NCI-H1417 treated with DMSO at 0.1 percent for 48 hours (cell line): ENCODE data around the gene MTTP.

Source experiments
- DNase-seq: peaks from one replicate; lab custom pipeline; 2025; lab: John Stamatoyannopoulos, UW

Gene MTTP

DNA sequence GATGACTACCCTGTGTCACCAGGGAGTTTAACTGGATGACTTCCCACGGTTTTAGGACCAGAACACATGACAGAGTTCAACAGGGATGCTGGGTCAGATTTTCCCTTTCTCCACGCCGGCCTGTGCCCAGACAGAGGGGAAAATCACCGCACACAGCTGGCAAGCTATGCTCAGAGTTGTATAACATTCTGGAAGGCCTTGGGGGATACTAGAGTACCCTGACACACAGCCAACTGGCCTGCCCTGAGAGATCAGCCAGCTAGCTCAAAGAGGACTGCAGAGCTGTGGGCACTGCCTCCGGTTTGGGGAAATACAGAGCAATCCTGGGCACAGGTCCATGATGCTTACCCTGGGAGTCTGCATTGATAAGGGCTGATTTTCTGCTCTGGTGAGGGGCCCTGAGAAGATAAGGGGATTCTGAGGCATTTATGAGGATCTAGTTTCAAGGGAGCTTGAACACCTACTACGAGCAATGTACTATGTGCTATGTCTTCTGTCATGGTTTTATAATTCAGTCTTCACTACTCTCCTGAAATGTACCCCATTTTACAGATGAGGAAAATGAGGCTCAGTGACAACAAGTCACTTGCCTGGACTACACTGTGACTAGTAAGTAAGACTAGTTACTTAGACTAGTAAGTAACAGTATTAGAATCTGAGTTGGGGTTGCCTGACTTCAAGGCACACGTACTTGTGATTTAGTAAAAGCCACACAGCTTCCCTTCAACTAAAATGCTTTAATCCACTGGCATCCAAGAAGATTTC is 68.3 kb downstream of the MTTP start:
- no peak for DNase-seq

GRCh38 chr4:99644453-99644852 is 69.8 kb downstream of the MTTP start:
- no peak for DNase-seq

- DNase-seq = no peak
Observed at GRCh38 chr4:99645036-99645435, 70.4 kb downstream of the MTTP start.

- no peak for DNase-seq
Observed at GRCh38 chr4:99645638-99646037, 71.0 kb downstream of the MTTP start.

DNA sequence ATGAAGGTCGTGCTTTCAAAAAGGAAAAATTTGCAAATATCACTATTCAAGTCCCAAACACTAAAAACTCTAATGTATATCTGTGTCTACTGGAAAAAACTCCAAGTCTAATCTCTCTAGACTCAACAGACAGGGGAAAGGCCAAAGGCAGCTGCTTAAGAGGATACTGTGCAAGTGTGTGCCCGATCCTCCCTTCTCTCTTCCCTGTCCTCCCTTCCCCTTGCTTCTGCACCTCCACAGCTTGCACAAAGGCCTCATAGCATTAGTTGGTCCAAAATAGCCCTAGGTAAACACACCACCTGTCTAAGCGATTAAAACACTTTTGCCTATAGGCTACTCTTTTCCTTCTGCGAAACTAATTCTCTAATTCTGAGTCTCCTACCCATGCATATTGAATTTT is 72.4 kb downstream of the MTTP start:
- no peak for DNase-seq

DNA sequence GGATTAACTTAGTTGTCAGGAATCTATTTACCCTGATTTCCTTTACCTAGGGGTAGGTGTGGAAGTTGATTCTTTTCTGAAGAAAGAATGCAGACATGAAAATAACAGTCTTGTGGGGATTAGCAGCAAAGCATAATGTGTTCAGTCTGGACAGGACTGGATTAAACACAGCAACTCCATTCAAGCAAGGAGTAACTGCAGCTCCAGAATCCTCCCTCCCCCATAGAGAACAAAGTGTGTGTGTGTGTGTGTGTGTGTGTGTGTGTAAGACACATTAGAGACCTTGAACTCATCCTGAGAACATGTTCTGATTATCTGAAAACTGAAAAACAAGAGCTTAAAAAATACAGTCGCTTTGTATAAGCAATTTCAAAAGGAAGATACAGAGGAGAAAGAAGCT is 73.7 kb downstream of the MTTP start:
- no peak for DNase-seq

DNA sequence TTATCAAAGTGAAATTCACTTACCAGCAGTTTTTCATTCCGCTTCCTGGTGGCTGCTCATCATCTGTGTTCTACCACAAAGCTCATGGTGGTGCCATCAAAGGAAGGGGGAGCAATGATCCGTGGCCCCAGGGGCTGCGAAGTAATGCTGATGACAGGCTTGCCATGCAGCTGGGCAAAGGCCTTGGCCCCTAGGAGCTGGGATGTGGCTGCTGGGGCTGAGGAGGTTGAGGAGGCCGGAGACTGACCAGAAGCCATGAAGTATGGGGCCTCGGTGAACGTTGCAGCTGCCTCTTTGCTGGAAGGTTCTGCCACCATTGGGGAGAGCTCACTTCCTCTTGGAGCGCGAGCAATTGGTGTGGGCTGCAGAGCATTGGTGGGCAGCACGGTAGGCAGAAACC is 74.6 kb downstream of the MTTP start:
- DNase-seq = no peak

DNA sequence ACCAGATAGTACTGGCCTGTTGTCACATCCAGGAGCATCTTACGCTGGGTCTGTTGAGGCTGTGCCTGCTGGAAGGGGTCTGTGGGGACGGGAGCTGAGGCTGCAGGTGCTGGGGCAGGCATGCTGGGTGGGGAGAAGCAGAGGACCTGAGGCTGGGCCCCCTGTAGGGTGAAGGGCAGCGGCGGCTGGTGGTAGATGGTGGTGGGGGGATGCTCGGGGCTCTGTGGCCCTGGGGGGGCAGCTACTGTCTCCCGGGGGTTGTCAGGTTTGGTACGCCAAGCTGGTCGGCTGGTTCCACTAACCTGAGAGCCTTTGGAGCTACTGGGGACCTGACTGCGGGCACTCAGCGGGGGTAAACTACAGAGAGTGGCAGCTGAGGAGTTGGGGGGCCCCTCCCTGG is 75.2 kb downstream of the MTTP start:
- no peak for DNase-seq

DNA sequence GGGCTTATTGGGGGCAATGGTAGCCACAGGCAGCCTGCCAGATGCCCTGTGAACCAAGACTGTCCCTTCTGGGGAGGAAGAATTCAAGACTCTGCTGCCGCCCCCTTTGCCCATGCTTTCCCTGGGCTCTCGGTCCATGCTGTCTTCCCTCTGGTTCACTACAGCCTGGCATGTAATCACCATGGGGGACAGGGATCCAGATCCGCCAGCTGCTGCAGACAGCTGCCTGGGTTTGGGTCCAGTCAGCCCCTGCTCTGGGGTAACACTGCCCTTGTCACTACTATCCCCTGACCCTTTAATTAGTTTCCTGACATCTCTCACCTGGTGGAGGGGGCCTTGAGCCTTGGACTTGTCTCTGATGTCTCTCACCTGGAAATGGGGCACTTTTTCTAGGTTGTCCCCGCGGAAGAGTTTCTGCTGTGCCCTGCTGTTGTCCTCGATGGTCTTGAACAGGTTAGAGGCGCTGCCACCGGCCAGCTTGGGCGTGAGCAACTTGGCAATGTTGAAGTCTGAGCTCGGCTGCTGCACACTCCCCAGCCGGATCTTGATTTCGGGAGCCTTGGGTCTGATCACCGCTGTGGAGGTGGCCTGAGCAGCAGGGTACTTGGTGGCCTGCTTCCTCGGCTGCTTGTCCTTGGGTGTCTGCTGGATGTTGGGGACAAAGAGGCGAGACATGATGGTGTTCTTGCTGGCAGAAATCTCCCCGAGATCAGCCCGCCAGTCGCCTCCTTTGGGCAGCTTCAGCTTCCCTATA is 76.6 kb downstream of the MTTP start:
- DNase-seq = no peak

DNA sequence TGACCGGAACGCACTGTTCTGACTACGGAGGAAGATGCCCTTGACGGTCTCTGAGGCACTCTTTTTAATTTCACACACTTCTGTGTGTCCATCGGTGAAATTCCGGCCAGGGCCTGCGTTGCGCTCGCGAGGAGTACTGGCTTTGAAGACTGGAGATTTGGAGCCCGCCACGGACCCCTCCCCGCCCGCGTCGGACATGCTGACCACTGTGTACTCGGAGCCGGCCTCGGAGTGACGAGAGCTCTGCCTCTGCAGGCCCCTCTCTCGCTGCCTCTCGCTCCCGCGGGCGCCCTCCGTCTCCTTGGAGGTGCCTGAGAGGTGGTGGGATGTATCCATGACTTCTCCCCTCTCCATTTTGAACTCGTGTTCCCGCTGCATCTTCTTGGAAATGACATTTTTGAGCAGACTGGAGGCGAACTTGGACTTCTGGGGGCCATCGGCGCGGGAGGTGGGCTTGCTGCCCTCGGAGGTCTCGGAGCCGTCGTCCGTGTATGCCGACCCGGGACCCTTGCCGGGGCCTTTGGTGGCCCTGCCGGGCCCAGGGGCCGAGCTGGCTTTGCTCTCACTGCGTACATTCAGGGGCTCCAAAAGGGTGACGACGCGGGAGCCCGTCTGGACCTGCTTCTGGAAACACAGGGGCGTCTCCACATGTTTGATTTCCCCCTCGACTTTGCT is 77.3 kb downstream of the MTTP start:
- DNase-seq = no peak

DNA sequence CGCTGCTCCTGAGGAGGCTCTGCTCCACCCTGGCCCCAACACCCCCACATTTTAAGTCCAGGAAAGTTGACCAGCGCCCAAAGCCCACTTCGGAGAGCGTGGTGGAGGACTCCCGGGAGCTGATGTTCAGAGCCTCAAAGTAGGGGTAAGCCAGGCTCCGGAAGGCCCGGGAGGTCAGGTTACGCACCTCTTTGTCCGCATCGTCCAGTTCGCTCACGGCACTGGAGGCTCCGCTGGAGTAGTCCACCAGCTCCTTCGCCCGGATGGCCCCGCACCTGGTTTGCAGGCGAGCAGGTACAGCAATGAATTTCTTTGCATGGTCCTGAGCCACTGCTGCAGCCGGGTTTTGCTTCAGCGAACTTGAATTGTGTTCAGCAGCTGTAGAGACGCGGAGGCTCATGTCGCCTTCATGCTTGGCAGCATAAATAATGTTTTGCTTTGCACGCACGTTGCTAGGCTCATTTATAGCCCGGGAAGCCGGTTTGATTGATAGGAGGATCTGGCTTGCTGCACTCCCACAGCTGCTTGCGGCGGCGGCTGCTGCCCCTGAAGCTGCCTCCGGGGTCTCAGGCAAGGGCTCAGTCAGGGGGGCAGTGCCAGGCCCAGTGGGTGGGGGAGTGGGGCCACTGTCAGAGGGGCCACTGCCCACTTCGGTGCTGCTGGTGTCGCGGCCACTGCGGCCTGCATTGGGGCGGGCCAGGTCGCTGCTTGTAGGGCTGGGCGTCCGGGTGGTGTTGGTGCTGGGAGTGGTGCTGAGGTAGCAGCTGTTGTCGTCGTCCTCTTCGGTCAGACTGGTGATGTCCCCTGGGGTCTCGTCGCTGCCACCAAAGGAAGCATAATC is 78.2 kb downstream of the MTTP start:
- no peak for DNase-seq

GRCh38 chr4:99653916-99654315 is 79.3 kb downstream of the MTTP start:
- no peak for DNase-seq

DNA sequence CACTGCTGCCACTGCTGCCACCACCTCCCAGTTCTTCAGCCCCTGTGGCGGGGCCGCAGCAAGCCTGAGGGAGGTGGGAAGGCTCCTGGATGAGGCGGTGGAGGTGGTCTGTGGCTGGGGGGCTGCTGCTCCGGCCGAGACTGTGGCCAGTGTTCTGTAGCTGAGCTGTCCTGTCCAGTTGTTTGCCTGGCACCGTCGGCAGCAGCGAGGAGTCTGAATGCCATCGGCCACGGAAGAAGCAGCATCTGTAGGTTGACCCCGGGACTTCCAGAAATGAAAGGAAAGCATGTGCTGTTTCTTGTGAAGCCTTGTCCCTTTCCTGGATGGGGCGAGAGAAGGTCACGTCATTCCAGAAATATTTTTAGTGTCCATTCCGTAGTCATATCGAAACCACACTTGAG is 79.7 kb downstream of the MTTP start:
- DNase-seq = no peak

GRCh38 chr4:99655308-99656081 is 80.9 kb downstream of the MTTP start:
- DNase-seq = no peak

- no peak for DNase-seq
Observed at GRCh38 chr4:99657798-99658197, 83.2 kb downstream of the MTTP start, which contains the start of gene C4orf54. Gene C4orf54, minus strand, starts transcription at chr4:99657828. Its CDS starts 3,180 bp downstream, at chr4:99654648.

DNA sequence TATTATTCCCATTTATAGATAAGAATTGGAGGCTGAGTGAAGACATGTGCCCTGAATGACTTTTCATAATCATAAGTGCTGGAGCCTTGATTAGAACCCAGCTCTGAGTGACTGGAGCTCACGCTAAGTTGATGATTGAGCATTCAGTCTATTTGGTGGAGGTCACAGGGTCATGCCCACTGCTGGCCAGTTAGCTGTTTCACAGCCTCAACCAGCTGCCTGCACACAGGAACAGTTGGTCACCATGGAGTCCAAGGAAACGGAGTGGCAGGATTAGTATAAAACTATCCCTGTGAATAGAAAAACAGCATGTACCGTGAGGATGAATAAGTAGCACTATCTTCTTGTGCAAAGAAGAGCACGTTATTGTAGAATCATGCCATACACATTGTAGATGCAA is 84.0 kb downstream of the MTTP start:
- DNase-seq = no peak

DNA sequence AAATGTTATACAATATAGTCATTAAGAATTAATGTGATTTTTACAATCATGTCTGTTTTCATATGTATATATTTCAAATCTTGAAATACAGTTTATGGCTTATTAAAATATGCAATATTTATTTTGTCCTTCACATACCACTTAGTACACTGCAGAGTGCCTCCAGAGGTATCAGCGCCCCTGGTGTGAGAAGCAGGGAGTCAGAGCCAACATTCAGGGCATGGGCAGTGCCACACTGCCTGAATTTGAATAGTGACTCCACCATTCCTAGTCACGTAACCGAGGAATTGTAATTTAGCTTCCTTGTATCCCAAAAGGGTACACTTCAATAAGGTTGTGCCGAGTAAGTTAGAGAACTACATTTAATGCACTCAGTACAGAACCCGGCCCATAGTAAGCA is 87.3 kb downstream of the MTTP start:
- DNase-seq = no peak

DNA sequence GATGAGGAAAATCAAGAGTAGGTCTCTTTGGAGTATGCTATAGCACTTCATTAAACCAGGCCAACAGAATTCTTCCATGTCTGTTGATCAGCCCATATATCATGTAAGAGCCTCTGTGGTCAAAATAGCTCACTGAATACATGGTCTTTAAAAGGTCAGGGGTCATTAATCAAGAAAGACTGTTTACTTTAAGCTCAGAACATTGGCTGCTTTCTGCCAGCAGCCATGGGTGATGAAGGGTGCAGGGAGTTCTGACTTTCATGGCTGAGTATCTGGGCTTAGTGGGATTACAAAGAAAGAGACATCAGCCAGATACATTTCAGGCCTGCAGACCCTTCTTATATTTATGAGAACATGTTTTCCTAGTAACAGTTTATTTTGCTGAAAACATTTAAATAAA is 90.1 kb downstream of the MTTP start:
- no peak for DNase-seq

DNA sequence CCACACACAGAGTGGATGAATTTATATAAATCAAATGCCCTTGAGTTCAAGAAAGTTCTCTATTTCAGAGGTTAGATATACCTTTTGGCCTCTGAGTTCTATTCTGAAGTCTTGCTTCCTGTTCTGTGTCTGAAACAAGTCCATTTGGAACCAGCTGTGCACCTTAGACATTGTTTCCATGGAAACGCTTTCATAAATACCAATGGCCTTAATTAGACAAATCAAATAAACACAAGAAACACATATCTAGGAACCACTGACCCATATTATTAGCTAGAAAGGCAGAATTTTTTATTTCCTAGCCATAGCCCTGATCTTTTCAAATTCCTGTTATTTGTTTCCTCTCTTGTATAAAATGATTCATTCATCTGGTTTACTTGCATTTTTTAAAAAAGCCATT is 91.4 kb downstream of the MTTP start:
- no peak for DNase-seq

GRCh38 chr4:99668472-99668871 is 93.8 kb downstream of the MTTP start:
- DNase-seq = no peak

GRCh38 chr4:99669084-99669483 is 94.5 kb downstream of the MTTP start:
- no peak for DNase-seq
